Measurements from ENCODE around the gene DNAJB2.

DNA sequence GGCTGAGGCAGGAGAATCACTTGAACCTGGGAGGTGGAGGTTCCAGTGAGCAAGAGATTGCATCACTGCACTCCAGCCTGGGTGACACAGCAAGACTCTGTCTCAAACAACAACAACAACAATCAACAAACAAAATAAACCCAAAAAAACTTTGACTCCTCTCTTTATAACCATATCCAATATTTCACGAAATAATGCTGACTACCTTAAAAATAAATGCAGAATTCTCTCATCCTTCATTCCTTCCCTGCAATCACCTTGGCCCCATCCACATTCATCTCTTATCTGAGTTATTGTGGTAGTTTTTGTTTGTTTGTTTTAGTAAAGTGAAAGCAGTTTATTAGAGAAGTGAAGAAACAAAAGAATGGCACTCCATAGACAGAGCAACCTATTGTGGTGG, 26.9 kb downstream of the DNAJB2 start:
- TF ChIP-seq POLR2A (IDR thresholded peaks at IDR 0.05) (no peak), POLR2AphosphoS5 (IDR thresholded peaks at IDR 0.05) (no peak)
- TF ChIP-seq, protein P1, sequence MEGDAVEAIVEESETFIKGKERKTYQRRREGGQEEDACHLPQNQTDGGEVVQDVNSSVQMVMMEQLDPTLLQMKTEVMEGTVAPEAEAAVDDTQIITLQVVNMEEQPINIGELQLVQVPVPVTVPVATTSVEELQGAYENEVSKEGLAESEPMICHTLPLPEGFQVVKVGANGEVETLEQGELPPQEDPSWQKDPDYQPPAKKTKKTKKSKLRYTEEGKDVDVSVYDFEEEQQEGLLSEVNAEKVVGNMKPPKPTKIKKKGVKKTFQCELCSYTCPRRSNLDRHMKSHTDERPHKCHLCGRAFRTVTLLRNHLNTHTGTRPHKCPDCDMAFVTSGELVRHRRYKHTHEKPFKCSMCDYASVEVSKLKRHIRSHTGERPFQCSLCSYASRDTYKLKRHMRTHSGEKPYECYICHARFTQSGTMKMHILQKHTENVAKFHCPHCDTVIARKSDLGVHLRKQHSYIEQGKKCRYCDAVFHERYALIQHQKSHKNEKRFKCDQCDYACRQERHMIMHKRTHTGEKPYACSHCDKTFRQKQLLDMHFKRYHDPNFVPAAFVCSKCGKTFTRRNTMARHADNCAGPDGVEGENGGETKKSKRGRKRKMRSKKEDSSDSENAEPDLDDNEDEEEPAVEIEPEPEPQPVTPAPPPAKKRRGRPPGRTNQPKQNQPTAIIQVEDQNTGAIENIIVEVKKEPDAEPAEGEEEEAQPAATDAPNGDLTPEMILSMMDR (IDR thresholded peaks at IDR 0.05): no peak

All from sigmoid colon (tissue), 4 donors.